Fibroblast of peridontal ligament (primary cell): Measurements from ENCODE around the gene ITGAE.
"Not testable (repeated sequence)": the region's sequence is repeated elsewhere in the genome, so short reads cannot be mapped to it uniquely, and the experiment has no call there.

Source experiments
- DNase-seq: peaks from one replicate; pipeline ENCODE4 v3.0.0-alpha.2; 2010; ENCODE audit errors: extremely low read depth

Gene ITGAE

DNA sequence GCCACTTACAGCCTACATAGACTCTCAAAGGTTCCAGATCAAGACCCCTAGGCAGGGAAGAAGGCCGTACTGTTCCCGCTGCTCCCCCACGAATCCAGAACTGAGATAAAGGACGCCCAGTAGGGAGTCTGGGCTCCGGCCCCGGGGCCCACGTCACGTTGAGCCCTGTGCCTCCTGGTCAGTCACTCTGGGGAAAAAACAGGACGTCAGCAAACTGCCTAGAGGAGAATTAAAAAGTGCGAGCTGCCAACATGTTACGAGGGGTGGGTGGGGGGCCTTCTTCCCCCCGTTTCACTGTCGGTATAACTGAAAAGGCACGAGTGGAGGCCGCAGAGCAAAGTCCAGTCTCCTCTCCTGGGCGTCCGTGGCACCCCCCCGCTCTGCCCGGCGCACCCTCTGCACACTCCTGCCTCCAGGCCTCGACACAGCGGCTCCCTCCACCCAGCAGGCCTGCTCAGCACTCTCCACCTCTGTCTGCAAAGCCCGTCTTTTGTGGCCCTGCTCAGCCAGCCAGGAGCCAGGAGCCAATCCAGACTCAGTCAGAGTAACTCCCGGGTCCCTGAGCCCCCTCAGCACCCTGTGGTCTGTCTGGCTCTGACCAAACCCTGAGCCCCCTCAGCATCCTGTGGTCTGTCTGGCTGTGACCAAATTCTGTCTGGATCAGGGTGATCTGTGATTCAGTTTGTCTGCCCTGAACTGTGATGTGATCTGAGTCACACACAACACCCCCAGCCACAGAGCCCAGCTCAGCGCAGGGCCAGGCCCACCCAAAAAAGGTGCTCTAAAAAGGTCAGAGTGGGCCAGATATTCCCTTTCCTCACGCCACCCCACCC lies 6.2 kb downstream of the ITGAE start:
- DNase-seq, result no peak

DNA sequence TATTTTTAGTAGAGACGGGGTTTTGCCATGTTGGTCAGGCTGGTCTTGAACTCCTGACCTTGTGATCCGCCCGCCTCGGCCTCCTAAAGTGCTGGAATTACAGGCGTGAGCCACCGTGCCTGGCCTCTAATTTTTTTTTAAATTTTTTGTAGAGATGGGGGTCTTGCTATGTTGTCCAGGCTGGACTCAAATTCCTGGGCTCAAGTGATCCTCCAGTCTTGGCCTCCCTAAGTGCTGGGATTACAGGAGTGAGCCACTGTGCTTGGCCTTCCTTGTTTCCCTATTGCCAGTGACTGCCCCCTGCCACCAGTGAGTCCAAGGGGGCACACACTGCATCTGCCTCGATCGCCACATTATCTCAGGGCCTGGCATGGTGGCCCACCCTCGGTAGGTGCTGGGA lies 6.8 kb downstream of the ITGAE start:
- not testable (repeated sequence) for DNase-seq

DNA sequence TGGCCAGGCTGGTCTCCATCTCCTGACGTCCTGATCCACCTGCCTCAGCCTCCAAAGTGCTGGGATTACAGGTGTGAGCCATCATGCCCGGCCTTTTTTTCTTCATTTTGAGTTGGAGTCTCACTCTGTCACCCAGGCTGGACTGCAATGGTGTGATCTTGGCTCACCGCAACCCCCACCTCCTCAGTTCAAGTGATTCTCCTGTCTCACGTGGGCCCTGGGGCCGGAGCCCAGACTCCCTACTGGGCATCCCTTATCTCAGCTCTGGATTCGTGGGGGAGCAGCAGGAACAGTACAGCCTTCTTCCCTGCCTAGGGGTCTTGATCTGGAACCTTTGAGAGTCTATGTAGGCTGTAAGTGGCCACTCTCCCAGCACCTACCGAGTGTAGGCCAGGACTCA lies 7.7 kb downstream of the ITGAE start:
- not testable (repeated sequence) for DNase-seq

DNA sequence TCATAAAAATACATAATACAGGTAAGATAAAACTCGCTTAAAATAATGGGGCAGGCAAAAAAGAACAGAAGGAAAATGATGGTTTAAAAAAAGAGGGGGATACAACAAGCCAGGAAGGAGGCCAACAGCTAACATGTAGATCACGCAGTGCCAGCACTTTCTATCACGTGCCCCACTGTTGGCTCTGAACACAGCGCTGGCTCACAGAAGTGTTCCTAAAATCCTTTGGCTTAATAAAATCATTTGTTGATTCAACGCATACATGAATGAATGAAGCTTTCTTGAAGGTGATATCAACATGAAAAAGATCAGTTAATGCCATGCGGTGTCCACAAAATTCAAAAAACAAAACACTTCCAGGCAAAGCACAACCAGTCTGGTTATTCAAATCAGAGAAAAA lies 8.5 kb downstream of the ITGAE start:
- DNase-seq, result no peak

DNA sequence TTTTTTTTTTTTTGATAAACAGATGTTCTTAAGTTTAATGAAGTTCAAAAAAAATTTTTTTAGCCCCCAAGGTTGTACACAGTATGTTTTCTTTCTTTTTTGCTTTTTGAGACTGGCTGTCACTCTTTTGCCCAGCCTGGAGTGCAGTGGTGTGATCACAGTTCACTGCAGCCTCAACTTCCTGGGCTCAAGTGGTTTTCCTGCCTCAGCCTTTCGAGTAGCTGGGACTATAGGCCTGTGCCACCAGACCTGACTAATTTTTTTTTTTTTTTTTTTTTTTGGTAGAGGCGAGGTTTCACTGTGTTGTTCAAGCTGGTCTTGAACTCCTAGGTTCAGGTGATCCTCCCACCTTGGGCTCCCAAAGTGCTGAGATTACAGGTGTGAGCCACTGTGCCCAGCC lies 12.8 kb downstream of the ITGAE start:
- no peak for DNase-seq

DNA sequence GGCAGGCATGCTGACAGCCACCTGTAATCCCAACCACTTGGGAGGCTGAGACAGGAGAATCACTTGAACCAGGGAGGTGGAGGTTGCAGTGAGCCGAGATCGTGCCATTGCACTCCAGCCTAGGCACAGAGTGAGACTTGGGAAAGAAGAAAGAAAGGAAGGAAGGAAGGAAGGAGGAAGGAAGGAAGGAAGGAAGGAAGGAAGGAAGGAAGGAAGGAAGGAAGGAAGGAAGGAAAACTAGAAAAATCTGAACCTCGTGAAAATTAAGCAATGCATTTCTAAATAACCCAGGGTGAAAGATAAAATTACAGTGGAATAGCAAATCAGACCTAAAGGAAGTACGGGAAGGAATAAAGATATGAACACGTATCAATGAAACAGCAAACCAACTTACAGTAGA lies 15.7 kb downstream of the ITGAE start:
- DNase-seq, result not testable (repeated sequence)

DNA sequence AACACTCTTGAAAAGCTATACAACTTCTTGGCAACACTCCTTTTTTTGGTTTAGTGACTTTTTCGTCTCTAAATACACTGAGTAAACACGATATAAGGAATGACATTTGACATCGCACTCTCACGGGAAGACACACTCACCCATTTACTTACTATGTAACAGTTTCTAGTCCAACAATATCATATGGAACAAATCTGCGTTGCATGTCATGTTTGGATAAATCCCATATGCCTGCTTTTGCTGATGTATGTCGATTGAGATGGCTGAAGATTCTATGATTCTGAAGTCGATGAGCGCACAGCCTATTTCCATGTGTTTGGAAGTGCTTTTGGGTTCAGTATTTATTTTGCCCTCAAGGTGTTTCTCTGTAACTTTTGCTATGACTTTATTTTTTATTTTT lies 18.2 kb downstream of the ITGAE start:
- DNase-seq, result no peak

DNA sequence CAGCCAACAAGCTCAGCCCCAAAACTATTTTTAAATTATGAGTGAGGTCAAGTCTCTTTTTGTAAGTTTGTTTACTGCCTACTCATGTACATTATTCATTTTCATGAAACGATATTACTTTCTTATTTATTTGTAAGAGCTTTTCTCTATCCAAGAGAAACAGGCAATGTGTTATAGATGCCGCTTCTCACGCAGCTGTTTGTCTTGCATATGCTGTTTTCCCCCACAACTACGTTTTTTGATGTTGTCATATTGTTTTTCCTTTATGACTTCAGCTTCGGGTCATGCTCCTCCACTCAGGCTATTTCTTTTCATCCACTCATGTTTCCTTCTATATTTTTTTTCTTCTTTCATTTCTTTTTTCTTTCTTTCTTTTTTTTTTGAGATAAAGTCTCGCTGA lies 20.0 kb downstream of the ITGAE start:
- DNase-seq, result no peak

DNA sequence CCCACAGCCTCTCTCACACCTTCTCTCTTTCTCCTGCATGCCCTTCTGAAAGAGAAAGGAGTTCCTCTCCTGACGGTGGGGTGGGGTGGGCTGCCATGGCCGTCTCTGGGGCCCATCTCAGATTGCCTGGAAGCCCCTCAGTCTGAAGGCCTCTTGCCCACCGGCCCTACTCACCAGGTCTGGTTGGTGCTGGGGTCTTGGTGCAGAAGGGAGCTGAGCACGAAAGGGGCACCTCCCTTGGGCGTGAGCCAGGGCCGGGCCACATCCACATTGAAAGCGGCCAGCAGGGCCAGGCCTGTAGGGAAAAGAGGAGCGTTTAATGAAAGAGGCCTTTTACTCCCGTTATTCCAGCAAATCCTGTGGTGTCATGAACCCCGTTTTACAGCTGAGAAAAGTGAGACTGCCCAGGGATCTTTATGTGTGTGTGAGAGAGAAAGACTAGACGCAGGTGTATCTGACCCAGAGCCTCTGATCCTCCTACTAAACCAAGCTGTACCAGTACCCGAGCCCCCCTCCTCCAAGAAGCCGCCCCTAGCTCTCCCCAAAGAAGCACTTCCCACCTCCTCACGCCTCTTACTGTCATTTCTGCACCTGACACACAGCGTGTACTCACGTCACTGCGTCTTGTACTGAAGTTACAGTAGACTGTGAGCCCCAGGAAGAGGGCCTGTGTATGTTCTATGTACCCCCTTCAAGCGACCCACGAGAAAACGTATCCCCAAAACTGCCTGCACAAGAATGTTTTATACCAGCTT lies 23.4 kb downstream of the ITGAE start:
- DNase-seq, result no peak

DNA sequence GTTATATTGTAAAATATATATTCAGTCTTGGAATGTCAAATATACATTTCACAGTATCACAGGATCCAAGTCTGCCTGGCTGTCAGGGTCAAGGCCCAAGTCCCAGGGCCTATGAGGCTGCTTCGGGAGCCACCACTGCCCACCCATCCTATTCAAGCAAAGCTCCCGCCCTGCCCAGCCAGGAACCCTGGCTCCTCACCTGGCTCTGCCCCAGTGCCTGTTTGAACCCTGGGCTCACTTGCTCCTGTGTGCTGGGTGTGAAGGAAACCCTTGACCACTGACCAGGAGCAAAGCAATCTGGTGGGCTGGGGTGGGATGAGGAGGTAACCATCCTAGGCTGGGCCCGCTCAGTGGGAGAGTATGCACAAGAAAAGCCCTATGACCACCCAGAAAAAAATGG lies 27.0 kb downstream of the ITGAE start:
- DNase-seq, result no peak

DNA sequence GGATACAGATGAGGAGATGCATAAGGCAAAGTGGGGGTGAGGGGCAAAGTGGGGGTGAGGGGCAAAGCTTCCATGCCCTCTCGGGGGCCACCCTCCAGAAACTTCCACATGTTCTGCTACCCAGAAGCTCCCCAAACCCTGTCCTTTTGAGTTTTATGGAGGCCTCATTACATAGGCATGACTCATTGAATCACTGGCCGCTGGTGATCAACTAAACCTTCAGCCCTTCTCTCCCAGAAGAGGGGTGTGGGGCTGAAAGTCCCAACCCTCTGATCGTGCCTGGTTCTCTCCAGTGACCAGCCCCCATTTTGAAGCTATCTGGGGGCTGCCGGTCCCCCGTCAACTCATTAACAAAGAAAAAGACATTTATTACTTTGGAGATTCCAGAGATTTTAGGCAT lies 27.5 kb downstream of the ITGAE start:
- DNase-seq, result peak; percentile 56

DNA sequence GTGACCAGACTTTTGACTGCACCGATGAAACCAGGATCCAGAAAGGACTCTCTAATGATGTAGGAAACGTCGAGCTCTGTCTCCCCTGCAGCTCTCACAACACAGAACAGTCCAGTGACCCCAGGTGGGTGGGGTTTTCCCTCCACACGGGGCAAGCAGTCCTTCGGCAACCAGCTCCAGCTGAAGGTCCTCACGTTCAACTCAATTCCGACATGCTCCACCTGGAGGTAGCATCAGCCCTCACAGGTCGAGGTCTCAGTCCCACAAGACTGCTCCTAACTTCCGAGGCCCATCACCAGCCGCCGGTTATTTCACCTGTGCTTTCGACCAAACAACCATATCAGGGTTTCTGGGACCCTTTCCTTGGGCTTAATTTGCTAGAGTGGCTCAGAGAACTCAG lies 28.2 kb downstream of the ITGAE start:
- DNase-seq, result no peak

DNA sequence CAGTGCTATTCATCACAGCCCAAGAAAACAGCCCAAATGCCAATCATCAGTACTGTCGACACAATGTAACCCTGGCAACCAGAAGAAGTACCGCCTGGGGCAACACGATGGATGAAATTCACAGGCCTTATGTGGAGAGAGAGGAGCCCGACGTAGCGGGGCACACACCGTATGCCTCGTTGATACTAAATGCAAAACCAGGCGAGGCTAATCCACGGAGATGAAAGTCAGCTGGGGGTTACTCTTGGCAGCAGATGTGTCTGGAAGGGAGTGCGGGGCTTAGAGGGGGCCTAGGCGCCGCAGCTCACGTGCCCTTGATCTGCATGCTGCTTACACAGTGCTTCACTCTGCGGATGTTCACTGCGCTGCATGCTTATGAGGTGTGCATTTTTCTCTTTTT lies 29.8 kb downstream of the ITGAE start:
- DNase-seq, result no peak

DNA sequence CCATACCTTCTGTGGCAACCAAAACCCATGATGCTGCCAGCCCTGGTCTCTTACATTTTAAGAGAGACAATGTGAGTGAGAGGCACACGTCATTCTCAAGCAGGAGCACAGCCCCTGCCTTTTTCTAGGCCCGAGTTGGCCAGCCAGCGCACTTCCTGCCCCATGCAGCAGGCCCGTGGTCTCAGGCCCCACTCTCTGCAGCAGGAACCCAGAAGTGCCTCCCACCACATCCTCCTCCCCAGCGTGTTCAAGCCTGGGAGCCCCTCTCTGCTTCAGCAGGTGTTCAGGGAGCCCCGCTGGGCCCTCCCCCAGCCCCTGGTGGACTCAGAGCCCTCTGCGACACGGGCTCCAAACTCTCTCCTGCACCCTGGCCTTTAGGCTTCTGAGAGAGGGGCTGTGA lies 30.5 kb downstream of the ITGAE start:
- no peak for DNase-seq

DNA sequence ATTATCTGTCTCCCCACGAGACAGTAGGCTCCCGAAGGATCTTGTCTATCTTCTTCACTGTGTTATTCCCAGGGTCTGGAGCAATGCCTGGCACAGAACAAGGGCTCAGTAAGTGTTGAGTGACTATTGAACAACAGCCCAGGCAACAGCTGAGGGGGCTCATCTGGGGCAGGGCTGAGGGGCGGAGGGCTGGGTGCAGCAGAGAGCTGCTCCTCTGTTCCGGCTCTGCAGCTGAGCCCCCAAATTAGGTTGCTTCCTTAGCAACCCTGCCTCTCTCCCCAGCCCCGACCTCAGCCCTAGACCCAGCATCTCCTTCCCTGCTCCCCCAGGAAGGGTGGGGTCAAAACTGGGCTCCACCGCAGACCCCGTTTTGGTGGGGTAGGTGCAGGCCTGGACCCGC lies 32.2 kb downstream of the ITGAE start:
- DNase-seq, result no peak

DNA sequence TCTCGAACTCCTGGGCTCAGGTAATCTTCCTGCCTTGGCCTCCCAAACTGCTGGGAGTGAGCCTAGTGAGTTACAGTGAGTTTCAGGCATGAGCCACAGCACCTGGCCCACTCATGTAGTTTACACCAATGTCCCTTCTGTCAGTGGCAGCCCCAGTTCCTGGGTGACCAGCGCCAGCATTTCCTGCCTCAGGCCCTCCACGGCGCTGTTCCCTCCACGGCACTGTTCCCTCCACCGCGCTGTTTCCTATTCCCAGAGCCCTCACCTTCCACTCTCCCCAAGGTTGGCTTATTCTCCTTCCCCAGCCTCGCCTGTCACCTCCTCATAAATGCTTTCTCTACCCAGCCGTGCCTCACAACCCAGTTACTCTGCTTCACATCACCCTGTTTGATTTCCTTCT lies 32.6 kb downstream of the ITGAE start:
- DNase-seq, result no peak

DNA sequence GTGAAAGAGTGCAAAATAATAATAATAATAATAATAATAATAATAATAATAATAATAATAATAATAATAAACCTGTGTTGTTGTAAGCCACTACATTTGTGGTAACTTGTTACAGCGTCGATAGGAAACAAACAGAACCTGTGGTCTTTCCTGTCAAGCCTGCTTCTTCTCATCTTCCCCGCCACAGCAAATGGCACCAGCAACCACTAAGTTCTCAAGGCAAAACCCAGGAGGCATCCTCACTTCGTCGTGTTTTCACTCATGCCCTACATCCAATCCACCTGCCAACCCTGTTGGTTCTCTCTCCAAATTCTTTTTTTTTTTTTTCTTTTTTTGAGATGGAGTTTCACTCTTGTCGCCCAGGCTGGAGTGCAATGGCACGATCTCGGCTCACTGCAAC lies 34.2 kb downstream of the ITGAE start:
- DNase-seq, result no peak

DNA sequence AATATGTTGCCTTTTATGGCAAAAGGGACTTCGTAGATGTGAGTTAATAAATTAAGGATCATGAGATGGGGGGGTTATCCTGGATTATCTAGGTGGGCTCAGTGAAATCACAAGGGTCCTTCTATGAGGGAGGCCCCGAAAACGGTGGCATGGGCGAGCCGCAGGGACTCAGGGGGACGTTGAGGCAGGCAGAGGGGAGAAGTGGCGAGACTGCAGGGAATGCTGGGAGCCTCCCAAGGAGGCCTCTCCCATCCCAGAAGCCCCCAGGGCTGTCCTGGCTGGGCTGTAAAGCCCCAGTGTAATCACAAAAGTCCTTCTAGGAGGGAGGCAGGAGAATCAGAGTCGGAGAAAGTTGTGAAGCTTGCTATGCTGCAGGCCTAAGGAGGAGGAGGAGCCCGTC lies 35.0 kb downstream of the ITGAE start:
- no peak for DNase-seq

DNA sequence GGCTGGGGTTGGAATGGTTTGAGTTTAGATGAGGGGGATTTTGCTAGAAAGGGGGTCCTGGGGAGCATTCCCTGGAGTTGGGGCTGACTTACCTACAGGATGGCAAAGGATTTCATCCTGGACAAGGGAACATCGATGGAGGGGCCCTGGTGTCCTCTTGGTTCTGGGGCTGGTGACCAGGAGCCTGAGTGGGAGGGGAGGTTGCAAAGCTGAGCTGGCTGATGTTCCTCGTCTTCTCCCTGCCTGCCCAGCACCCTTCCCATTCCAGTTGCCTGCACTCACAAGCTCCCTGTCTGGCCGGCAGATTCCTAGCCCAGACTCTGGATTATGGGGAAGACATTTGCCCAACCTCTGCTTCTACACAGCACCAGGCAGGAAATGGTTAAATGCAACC lies 37.2 kb downstream of the ITGAE start:
- no peak for DNase-seq

DNA sequence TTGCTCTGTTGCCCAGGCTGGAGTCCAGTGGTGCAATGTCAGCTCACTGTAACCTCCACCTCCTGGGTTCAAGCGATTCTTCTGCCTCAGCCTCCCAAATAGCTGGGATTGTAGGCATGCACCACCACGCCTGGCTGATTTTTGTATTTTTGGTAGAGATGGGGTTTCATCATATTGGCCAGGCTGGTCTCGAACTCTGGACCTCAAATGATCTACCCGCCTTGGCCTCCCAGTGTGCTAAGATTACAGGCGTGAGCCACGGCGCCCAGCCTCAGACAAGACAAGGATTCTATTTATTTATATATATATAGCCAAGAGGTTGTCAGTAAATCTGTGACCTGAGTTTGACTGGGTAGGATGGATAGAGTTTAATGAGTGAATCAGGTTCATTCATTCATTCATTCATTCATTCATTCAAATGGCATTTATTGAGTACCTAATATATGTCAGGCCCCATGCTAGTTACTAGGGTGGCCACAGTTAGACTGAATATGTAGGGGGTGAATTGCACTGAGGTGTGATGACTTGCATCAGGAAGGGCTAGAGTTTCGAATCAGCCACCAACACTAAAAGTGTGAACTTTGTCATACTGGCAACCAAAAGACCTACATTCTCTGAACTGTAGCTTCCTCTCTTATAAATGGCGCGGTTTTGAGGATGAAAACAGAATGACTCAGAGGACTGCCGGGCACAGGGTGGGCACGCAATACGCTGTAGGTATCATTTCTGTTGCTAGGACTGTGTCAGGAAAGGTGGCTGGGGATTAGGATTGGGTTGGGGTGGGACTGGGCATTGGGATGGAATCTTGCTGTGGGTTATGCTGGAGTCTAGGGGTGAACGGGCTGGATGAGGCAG lies 37.8 kb downstream of the ITGAE start:
- DNase-seq, result no peak

DNA sequence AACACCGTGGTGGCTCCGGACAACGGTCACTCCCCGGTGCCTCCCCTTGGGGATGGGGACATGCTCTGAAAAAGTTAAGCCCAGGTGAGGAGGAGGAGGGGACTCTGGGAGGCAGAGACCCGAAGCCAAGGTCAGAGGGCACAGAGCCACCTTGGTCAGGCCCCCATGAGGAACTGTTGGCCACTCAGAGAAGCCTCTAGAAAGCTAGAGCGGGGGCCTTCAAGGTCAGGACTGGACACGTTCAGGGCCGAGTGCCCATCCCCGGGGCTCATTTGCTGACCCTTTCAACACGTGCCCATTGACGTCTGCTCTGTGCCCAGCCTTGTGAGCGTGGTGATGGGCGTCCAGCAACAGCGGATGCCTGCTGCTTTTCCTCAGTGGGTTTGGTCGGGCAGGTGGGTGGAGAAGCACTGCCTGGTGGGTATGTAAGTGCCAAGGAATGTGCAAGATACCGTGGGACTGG lies 39.0 kb downstream of the ITGAE start:
- DNase-seq, result no peak
